Stimulated activated CD4-positive, alpha-beta T cell treated with anti-CD3 and anti-CD28 coated beads, Interleukin-1b, Interleukin-23, amount 100 ng/mL, for 48 hours (primary cell): Measurements from ENCODE around the gene ZBTB34.
A peak's percentile ranks its signal among the peaks of the same experiment; 100 is the strongest.

ENCODE experiments used
- DNase-seq: peaks from one replicate; pipeline ENCODE4 v3.0.0-alpha.2; 2020

The ZBTB34 gene

DNA sequence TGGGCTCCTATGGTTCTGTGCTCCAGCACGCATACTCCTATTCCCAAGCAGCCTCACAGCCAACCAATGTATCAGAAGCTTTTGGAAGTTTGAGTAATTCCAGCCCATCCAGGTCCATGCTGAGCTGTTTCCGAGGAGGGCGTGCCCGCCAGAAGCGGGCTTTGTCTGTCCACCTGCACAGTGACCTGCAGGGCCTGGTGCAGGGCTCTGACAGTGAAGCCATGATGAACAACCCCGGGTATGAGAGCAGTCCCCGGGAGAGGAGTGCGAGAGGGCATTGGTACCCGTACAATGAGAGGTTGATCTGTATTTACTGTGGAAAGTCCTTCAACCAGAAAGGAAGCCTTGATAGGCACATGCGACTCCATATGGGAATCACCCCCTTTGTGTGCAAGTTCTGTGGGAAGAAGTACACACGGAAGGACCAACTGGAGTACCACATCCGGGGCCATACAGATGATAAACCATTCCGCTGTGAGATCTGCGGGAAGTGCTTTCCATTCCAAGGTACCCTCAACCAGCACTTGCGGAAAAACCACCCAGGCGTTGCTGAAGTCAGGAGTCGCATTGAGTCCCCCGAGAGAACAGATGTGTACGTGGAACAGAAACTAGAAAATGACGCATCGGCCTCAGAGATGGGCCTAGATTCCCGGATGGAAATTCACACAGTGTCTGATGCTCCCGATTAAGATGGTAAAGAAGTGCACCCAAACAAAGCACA, 19.9 kb downstream of the ZBTB34 start:
- DNase-seq = no peak

DNA sequence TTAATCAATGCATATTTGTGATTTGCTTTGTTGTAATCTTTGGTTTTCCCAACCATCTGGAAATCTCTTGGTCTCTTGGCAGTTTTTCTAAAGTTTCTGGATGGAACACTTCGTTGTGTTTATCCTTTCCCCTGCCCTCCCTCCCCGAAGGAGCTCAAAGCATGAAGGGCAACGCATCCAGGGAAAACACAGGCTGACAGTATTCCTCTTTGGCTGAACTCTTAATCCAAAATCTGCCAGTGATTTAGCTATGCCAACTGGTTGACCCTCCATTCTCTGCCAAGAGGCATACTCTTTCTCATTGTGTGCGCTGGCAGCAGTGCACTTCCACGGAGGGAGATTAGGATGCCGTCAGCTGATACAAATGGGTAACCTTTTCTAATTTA, 20.5 kb downstream of the ZBTB34 start:
- DNase-seq = no peak

DNA sequence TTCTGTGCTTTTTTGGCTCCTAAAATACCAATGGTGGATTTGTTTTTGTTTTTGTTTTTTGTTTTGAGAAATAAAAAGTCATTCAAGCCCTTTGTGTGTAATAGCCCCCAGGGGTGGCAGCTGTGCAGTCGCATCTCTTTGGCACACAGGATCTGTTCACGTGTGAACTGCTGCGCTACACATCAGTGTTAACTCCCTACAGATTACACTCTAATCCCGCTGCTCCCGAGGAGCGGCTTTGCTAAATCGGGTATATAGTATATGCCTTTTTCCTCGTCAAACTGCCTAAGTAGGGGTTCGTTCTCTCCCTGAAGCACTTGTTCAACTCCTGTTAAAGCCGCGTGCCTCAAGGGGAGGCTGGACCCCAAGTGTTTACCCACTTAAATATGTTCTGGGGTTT, 22.3 kb downstream of the ZBTB34 start:
- DNase-seq = no peak

DNA sequence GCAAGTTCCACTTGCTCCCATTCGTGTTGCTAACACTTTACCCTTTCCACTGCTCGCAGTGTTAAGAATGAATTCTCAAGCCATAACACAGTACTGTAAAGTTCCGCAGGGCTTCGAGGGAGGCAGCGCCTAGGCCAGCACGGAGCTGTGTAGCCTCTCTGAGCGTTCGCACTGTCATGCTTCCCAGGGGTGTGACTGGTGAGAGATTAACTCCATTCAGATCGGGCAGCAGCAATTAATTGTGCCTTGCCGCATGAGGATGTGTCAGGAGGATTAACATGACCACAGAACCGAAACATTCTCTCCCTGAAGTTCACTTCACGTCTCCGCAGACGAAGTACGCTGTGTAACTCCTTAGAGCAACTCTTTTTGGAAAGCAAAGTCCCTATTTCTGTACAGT, 23.2 kb downstream of the ZBTB34 start:
- DNase-seq = no peak

DNA sequence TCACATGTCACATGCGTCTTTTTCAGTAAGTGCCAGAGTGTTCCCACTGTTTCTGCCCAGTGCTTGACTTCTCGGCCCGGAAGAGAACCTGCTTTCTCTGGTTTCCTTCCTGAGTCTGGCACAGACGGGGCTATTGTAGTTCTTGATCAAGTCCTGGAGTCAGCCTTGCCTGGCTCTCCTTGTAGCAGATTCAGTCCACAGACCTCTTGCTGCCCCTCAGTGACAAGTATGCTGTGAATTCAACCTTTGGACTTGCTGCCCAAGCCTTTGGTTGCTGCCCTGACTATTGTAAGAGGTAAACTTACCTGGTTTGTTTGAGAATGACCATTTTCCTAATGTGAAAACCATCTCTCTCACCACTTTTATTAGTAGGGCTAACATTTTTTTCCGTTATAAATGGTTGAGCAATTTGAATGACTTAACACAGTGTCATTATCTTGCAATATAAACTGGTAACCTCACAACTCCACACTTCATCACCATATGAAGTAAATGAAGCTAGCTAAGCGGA, 24.7 kb downstream of the ZBTB34 start:
- no peak for DNase-seq

DNA sequence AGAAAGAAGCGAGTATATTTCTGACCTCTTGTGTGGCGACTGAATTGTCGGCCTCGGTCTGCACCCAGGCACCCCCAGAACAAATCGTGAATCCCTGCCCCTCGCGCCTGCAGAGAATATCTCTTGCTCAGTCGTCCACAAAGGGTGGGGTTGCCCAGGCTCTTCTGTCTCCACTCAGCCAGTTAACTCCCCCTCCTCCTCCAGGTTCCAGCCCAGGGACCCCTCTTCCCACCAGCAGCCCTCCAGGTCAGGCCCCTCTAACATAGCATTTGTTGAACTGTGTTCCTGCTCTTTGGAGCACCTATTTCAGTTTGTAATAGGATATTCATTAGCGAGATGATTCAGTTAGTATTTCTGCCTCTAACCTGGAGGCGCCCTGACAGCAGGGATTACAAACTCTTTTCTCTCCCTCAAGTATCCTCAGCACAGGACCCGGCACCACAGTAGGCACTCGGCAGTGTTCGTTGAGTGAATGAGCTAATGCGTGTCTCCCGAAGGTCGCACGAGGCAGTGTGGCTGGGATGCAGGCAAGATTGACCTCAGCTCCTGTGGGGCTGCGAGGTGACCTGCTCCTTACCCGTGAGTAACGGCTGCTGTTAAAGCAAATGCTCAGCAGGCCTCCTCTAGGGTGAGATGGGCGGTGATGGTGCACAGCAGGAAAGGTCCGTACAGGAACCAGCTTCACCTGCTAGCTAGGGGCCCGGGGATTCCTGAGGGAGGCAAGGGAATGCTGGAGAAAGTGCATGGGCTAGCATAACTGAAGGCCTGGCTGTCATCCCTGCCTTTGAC, 25.8 kb downstream of the ZBTB34 start:
- DNase-seq = no peak

DNA sequence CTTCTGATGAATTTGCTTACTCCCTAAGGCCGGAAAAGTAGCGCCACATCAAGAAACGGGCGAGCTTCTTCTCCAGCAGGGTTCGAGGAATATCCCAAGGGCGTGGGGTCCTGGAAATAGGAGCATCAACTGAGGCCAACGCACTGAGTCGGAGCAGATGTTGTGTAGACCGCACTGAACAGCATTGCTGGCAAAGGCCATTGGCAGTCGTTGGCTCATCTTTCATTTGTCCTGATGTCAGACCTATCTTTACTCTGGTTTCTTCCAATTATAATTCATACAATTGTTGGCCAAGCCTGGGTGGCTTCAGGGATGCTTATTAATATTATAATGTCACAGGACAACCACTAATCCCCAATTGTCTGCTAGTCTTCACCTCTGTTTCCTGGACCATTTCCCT, 26.5 kb downstream of the ZBTB34 start:
- DNase-seq = no peak

DNA sequence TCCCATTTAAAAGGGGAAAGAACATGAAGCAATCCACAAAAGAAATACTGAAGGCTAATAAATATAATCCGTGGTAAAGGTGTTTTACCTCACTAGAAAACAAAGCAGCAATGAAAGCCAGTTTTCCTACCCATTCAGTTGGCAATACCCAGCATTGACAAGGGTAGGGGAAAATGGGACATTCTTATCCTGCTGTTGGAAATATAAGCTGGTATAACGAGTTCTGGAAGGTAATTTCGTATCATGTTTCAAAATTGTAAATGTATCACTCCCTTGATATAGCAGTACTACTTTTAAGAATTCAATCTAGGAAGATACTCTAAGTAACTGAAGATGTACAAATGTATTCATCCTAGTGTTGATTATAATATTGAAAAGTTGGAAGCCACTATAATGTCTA, 31.2 kb downstream of the ZBTB34 start:
- no peak for DNase-seq

DNA sequence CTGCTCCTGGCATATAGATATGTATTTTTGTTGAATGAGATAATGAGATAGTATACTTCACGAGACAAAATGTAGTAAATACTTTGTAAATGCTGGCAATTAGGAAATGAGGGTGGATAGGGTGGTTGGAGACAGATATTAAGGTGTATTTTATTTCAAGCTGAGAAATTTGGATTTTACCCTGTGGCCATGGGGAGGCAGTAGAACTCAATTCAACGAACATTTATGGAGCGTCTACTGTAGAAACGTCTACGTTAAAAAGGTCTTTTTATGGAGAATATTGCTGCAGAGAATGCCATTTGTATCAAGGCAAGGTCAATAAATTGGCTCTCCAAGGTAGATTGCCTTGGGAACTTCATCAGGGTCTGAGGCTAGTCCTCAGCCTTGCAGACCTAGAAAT, 32.6 kb downstream of the ZBTB34 start:
- no peak for DNase-seq

DNA sequence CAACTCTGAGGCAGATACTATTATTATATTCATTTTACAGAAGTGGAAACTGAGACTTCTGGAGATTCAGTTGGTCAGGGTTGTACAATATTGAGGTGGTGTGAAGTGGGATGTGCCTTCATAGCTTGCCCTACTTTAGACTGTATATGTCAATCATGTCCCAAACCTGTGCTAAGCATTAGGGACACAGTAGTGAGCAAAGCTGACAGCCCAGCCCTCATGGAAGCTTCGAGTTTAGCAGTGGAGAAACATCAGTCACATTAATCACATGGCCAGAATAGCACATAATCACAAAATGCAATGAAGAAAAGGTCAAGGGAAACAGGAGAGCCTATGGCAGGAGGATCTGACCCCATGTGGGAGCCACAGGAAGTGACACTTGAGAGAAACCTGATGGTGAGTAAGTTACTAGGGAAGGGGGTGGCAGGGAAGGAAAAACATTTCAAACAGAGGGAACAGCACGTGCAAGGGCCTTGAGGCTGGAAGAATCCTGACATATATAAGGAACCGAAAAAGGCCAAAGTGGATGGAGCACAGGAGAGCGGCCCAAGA, 33.7 kb downstream of the ZBTB34 start:
- no peak for DNase-seq

DNA sequence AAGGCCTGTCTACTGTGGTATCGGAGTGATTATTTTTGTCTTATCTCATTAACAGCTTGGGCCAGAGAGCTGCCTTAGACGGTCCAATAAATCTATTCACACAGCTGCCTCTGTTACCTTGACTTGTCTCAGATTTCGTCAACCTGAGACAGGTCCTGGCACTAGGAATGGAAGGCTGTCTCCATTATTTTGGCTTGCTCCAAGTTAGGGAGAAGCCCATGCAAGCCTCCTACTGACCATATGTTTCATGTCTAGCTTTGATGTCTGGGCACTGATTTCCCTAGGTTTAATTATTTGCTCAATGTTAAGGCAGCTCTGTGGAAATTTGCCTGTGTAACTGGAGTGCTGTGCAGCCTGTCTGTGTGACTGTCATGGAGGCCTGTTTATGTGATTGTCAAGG, 41.8 kb downstream of the ZBTB34 start:
- no peak for DNase-seq

DNA sequence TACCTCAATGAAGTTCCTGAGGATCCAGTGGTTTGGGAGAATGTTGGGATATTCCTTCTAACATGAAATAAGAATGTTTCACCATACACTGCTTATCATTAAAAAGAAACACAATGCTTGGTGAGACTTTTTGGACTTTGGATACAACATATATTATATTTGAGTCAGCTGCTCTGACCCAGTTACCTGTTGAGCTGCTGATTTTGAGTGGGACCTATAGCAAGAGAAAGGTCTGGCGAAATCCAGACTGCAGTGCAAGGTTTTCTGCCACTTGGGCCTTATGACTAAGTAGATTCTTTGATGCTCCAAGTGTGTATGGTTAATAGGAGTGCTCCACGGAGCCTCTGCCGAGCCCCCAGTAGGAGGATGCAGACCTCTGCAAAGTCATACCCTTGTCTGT, 44.1 kb downstream of the ZBTB34 start:
- DNase-seq = no peak

DNA sequence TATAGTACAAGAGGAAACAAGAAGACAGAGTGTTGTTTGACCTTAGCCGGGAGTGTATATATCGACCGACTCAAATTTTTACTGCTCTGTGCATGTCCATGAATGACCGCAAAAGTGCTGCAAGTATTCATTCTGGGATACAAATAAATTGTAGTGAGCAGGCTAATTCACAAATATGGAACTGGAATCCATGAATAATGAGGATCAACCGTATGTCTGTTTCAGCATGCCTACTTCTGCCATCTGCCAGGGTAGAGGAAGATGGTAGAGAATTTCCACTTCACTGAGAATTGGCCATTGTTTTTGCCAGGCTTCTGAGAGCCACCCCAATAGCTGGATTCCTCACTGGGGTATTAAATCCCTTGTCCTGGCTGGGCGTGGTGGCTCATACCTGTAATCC, 45.7 kb downstream of the ZBTB34 start:
- DNase-seq = no peak

DNA sequence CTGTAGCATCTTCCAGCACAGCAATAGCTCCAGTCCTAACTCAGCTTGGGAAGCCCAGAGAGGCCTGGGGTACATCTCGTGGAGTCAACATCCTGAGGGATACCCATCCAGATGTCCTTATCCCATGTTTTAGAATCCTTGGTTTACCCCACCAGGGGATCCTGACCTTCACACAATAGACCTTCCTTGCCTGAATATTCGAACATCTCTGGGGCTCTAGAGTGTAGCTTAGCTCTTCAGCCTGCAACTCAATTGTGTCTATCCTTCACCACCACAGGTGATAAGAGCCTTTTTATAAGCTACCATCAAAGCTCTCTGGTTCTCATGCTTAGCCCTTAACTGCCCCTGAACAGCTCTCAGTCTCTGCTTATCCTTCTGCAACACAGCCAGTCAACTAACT, 46.6 kb downstream of the ZBTB34 start:
- DNase-seq = no peak

DNA sequence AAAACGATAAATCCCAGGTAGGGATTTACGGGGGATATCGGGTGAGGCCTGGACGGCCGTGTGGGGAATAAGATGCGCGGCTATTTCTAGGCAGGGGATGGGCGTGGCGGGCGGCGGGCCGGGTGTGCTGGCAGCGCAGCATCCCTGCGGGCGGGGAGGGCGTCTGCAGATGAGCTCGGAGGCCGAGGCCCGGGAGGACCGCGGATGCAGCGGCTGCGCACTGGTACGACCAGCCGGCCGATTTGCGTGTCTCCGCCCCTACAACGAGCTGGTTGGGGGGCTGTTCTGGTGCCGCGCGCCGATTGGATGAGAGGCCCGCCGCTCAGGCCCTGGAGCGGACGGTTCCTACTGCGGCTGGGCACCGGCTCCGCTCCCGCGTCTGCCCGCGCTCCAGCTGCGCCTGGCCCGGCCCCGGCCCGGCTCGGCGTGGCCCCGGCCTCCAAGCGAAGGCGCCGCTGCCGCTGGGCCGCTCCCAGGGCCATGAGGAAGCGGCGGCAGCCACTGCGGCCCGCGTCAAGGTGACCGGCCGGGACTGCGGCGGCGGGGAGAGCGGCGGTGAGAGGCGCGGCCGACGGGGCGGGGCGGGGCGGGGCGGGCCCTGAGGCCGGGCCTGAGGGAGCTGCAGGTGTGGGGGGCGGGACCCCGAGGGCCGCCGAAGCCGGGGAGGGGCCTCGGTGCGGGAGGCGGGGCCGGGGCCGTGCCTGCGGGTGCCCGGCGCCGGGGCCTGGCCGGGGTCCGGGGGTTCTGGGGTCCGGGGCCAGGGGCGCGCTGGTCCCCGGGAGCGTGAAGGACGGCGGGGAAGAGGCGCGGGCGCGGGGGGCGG, 54.2 kb downstream of the ZBTB34 start, which contains the start of gene RALGPS1:
Gene RALGPS1 (plus strand): TSS at position 325 of the 823 bp plus-strand sequence. CDS start 47,508 bp downstream, outside the sequence.
- peak; percentile 87 for DNase-seq

DNA sequence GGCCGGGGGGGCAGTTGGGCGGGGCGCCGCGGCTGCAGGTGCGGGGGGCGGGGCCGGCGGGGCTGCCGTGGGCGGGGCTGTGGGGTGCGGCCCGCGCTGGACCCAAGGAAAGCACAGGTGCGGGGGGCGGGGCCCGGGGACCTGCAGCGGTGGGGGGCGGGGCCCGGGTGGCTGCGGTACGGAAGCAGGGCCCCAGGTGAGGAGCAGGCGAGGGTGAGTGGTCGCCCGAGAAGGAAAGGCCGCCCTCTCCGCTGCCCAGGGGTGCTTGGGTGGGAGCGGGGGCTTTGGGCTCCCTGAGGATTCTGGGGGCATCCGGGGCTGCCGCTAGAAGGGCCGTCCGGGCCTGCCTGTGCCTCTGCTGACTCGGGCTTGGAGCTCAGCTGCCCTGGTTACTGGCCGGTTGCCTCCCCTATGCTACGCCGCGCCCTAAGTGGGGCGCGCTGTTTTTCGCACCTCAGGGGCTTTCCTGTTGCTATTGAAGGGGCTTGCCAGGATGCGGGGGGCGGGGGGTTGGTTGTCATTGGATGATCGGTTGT, 54.9 kb downstream of the ZBTB34 start:
- peak; percentile 7 for DNase-seq

DNA sequence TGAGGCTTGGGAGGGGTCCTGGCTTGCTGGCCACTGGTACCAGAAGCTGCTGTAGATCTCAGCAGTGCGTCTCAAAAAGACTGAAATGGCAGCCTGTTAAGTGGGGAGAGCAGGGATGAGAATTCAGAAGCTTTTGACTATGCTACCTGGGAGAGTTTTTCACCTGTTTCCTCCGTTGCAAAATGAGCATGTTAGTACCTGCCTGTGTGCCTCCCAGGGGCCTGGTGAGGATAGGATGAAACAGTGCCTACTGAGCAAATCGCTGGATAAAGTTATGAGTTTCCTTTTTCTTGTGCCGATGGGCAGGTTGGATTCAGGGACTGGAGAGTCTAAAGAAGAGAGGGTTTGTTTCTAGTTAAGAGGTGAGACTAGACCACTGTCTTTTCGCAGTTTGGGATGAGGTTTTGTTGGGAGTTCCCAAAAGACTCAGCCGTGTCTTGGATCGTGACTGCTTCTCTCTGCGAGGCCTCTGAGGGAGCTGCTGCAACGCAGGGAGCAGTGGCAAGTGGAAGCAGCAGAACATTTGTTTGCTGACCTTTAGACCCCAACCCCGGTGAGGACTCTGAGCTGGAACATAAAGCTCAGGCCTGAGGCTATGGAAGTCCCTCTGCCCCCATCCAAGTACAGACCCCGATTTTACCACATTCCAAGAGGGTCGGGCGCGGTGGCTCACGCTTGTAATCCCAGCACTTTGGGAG, 55.6 kb downstream of the ZBTB34 start:
- DNase-seq = no peak

DNA sequence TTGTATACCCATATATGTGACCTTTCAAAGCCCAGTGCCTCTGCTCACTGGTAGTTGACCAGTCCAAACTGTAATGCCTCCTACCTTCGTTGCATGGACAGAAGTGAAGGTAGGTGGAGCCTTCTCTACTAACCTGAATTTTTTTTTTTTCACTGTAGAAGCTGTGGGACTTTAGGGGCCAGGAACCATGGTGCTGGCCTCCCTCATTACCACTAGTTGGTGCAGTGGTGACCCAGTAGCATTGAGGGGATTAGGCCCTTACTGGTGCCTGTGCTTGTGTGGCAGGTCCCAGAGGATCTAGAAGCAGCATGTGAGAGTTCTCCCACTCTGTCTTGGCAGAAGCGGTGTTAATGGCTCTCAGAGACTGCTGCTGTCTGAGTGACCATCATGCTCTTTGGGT, 56.5 kb downstream of the ZBTB34 start:
- no peak for DNase-seq

DNA sequence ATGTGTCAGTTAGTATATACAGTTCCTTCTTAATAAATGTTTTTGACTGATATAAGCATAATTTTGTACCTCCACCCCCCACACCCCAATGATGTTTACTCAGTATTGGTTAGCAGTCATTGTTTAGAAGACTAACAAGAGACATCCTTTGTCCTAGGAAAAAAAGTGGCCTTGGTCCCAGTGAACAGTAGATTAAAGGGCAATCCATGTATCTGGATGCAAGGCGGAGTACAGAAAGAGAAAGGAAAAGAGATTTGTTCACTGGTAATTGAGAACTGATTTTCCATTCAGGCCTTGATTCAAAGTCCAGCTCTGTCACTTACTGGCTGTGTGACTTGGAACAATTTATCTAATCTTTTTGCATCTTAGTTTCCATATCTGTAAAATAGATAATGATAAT, 58.8 kb downstream of the ZBTB34 start:
- no peak for DNase-seq

DNA sequence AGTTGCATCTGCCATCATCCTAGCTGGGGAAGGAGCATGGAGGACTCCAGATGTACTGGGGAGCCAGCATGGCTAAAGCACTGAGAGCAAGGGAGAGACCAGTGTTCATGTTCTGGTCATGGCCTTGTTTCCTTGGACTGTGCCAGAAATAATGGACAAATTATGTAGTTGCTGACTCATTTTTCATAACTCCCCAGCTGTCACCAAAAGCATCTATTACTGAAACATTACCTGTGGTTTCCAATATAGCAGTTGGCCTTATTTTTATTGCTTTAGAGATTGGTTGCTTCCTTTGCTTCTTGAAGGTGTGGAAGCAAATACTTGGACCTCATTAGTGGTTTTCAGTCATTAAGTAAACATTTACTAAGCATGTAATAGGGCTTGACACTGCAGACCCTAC, 65.4 kb downstream of the ZBTB34 start:
- DNase-seq = no peak

DNA sequence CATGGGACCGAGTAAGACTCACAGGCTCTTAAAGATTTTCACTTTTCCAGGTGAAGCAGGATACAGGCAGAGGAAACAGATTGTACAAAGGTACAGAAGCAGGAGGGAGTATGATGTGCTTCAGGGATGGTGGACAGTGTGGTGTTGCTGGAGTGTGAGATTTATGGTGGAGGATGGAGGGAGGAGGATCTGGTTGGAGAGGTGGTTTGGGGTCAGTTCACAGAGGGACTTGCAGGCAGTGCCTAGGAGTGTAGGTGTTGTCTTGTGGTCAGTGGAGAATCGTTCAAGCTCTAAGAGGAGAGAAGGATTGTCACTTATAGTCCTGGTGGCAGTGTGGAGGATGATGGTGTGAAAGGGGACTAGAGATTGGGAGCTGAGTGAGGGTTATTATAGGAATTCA, 65.9 kb downstream of the ZBTB34 start:
- no peak for DNase-seq

DNA sequence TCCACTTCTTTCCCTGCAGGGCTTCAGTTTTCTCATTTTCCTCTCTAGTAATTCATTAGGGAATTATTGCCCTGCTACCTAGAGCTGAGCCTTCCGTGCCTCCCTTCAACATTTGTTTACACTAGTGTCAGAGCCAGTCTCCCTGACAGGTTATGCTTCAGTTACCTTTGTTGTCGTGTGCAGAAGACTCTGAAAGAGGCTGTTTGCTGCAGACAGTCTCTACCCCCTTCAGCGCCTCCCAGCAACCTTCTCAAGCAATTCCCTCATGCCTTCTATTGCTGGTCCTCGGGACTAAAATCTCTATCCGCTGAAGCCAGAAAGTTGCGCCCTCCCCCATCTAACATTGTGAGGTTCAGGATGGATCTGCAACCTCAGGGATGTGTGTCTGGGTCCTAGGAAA, 67.0 kb downstream of the ZBTB34 start:
- DNase-seq = no peak
